Measurements from ENCODE around the gene NLGN4Y.

NLGN4Y gene

GRCh38 chrY:14679181-14679580 lies 154.9 kb downstream of the NLGN4Y start:
- Histone ChIP-seq H3K9me3 (ENCODE audit: control insufficient read depth, insufficient read depth, low read length) (no peaks in the 10 kb centered on the region), H3K36me3 (ENCODE audit: control insufficient read depth, insufficient read depth, low read length) (no peaks in the 10 kb centered on the region), H3K4me1 (ENCODE audit: control insufficient read depth, insufficient read depth, low read length) (no peaks in the 10 kb centered on the region), H3K4me3 (ENCODE audit: low read depth, low read length) (no peak overlapping the region), H3K9ac (ENCODE audit: low read depth, low read length) (no peak overlapping the region), H3K27me3 (ENCODE audit: control insufficient read depth, insufficient read depth, low read length) (no peaks in the 10 kb centered on the region)

- no peaks in the 10 kb centered on the region for H3K36me3 ChIP-seq (ENCODE audit: control insufficient read depth, insufficient read depth, low read length)
- H3K9ac ChIP-seq (ENCODE audit: low read depth, low read length): no peak overlapping the region
- H3K9me3 ChIP-seq (ENCODE audit: control insufficient read depth, insufficient read depth, low read length): no peaks in the 10 kb centered on the region
- no peak overlapping the region for H3K4me3 ChIP-seq (ENCODE audit: low read depth, low read length)
- no peaks in the 10 kb centered on the region for H3K4me1 ChIP-seq (ENCODE audit: control insufficient read depth, insufficient read depth, low read length)
- H3K27me3 ChIP-seq (ENCODE audit: control insufficient read depth, insufficient read depth, low read length): no peaks in the 10 kb centered on the region
Observed at GRCh38 chrY:14694543-14694942, 170.2 kb downstream of the NLGN4Y start.

- Histone ChIP-seq H3K4me3 (ENCODE audit: low read depth, low read length) (no peak overlapping the region), H3K4me1 (ENCODE audit: control insufficient read depth, insufficient read depth, low read length) (no peaks in the 10 kb centered on the region), H3K36me3 (ENCODE audit: control insufficient read depth, insufficient read depth, low read length) (no peaks in the 10 kb centered on the region), H3K9ac (ENCODE audit: low read depth, low read length) (no peak overlapping the region), H3K27me3 (ENCODE audit: control insufficient read depth, insufficient read depth, low read length) (no peaks in the 10 kb centered on the region), H3K9me3 (ENCODE audit: control insufficient read depth, insufficient read depth, low read length) (no peaks in the 10 kb centered on the region)
Observed at GRCh38 chrY:14708158-14708557, 183.8 kb downstream of the NLGN4Y start.

- no peaks in the 10 kb centered on the region for H3K27me3 ChIP-seq (ENCODE audit: control insufficient read depth, insufficient read depth, low read length)
- no peaks in the 10 kb centered on the region for H3K9me3 ChIP-seq (ENCODE audit: control insufficient read depth, insufficient read depth, low read length)
- no peaks in the 10 kb centered on the region for H3K4me1 ChIP-seq (ENCODE audit: control insufficient read depth, insufficient read depth, low read length)
- H3K36me3 ChIP-seq (ENCODE audit: control insufficient read depth, insufficient read depth, low read length): no peaks in the 10 kb centered on the region
- H3K9ac ChIP-seq (ENCODE audit: low read depth, low read length): no peak overlapping the region
- no peak overlapping the region for H3K4me3 ChIP-seq (ENCODE audit: low read depth, low read length)
Observed at GRCh38 chrY:14741596-14741995, 217.3 kb downstream of the NLGN4Y start.

DNA sequence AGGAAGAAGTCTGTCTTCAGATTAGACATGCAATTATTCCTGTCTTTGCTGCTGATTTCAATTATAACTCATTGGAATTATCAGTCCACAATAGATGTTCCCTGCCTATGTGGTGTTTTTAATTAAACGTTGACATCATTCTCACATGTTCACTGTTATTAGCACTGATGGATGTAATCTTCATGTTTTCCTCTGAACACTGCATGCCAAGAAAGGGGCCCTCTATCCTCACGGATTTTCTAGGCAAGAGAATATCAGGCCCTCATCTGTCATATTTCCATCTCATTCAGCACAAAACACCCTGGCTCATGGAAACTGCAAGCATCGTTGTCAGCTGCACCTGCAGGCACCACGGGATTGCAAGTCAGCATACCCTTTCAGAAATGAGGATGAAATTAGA lies 224.0 kb downstream of the NLGN4Y start:
- Histone ChIP-seq H3K9me3 (ENCODE audit: control insufficient read depth, insufficient read depth, low read length) (no peaks in the 10 kb centered on the region), H3K36me3 (ENCODE audit: control insufficient read depth, insufficient read depth, low read length) (no peaks in the 10 kb centered on the region), H3K9ac (ENCODE audit: low read depth, low read length) (no peak overlapping the region), H3K4me1 (ENCODE audit: control insufficient read depth, insufficient read depth, low read length) (no peaks in the 10 kb centered on the region), H3K4me3 (ENCODE audit: low read depth, low read length) (no peak overlapping the region), H3K27me3 (ENCODE audit: control insufficient read depth, insufficient read depth, low read length) (no peaks in the 10 kb centered on the region)

GRCh38 chrY:14755571-14755970 lies 231.2 kb downstream of the NLGN4Y start:
- no peaks in the 10 kb centered on the region for H3K36me3 ChIP-seq (ENCODE audit: control insufficient read depth, insufficient read depth, low read length)
- no peaks in the 10 kb centered on the region for H3K27me3 ChIP-seq (ENCODE audit: control insufficient read depth, insufficient read depth, low read length)
- H3K4me3 ChIP-seq (ENCODE audit: low read depth, low read length): no peak overlapping the region
- H3K9ac ChIP-seq (ENCODE audit: low read depth, low read length): no peak overlapping the region
- no peaks in the 10 kb centered on the region for H3K9me3 ChIP-seq (ENCODE audit: control insufficient read depth, insufficient read depth, low read length)
- H3K4me1 ChIP-seq (ENCODE audit: control insufficient read depth, insufficient read depth, low read length): no peaks in the 10 kb centered on the region

GRCh38 chrY:14762903-14763302 lies 238.6 kb downstream of the NLGN4Y start:
- no peaks in the 10 kb centered on the region for H3K36me3 ChIP-seq (ENCODE audit: control insufficient read depth, insufficient read depth, low read length)
- no peaks in the 10 kb centered on the region for H3K4me1 ChIP-seq (ENCODE audit: control insufficient read depth, insufficient read depth, low read length)
- H3K9me3 ChIP-seq (ENCODE audit: control insufficient read depth, insufficient read depth, low read length): no peaks in the 10 kb centered on the region
- no peak overlapping the region for H3K9ac ChIP-seq (ENCODE audit: low read depth, low read length)
- no peaks in the 10 kb centered on the region for H3K27me3 ChIP-seq (ENCODE audit: control insufficient read depth, insufficient read depth, low read length)
- no peak overlapping the region for H3K4me3 ChIP-seq (ENCODE audit: low read depth, low read length)

DNA sequence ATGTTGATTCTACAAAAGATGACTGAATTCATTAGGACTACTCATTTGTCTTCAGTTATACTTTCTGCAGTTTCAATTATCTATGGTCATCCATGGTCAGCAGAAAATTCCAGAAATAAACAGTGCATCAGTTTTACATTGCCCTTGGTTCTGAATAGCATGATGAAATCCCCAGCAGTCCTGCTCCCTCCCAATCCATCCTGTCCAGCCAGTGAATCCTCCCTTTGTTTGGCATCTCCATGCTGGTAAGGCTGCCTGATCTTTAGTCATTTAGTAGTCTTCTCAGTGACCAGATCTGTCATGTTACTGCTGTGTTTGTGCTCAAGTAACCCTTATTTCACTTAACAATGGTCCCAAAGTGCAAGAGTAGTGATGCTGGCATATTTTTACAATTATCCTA lies 239.3 kb downstream of the NLGN4Y start:
- Histone ChIP-seq H3K4me1 (ENCODE audit: control insufficient read depth, insufficient read depth, low read length) (no peaks in the 10 kb centered on the region), H3K9me3 (ENCODE audit: control insufficient read depth, insufficient read depth, low read length) (no peaks in the 10 kb centered on the region), H3K27me3 (ENCODE audit: control insufficient read depth, insufficient read depth, low read length) (no peaks in the 10 kb centered on the region), H3K36me3 (ENCODE audit: control insufficient read depth, insufficient read depth, low read length) (no peaks in the 10 kb centered on the region), H3K4me3 (ENCODE audit: low read depth, low read length) (no peak overlapping the region), H3K9ac (ENCODE audit: low read depth, low read length) (no peak overlapping the region)

DNA sequence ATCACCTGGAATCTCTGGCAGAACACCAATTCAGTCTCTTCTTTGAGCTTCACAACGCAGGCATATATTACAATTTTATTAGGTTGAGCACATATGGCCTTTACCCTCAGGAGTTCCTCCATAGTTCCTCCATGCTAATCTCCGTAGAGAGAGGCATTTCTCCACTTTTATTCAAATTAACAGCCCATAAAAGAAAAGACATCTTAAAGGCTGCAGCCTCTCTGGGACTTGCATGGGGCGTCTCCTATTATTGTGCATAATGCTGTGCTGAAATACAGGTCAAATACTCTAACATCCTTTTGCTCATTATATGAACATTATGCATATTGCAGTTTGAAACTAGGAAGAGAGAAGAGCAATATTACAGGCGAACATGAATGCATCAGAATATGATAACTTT lies 253.9 kb downstream of the NLGN4Y start:
- Histone ChIP-seq H3K4me3 (ENCODE audit: low read depth, low read length) (no peak overlapping the region), H3K4me1 (ENCODE audit: control insufficient read depth, insufficient read depth, low read length) (no peaks in the 10 kb centered on the region), H3K9ac (ENCODE audit: low read depth, low read length) (no peak overlapping the region), H3K36me3 (ENCODE audit: control insufficient read depth, insufficient read depth, low read length) (no peaks in the 10 kb centered on the region), H3K27me3 (ENCODE audit: control insufficient read depth, insufficient read depth, low read length) (no peaks in the 10 kb centered on the region), H3K9me3 (ENCODE audit: control insufficient read depth, insufficient read depth, low read length) (no peaks in the 10 kb centered on the region)

- no peak overlapping the region for H3K4me3 ChIP-seq (ENCODE audit: low read depth, low read length)
- no peaks in the 10 kb centered on the region for H3K27me3 ChIP-seq (ENCODE audit: control insufficient read depth, insufficient read depth, low read length)
- no peaks in the 10 kb centered on the region for H3K4me1 ChIP-seq (ENCODE audit: control insufficient read depth, insufficient read depth, low read length)
- no peaks in the 10 kb centered on the region for H3K9me3 ChIP-seq (ENCODE audit: control insufficient read depth, insufficient read depth, low read length)
- H3K36me3 ChIP-seq (ENCODE audit: control insufficient read depth, insufficient read depth, low read length): no peaks in the 10 kb centered on the region
- no peak overlapping the region for H3K9ac ChIP-seq (ENCODE audit: low read depth, low read length)
Observed at GRCh38 chrY:14793104-14793503, 268.8 kb downstream of the NLGN4Y start.

DNA sequence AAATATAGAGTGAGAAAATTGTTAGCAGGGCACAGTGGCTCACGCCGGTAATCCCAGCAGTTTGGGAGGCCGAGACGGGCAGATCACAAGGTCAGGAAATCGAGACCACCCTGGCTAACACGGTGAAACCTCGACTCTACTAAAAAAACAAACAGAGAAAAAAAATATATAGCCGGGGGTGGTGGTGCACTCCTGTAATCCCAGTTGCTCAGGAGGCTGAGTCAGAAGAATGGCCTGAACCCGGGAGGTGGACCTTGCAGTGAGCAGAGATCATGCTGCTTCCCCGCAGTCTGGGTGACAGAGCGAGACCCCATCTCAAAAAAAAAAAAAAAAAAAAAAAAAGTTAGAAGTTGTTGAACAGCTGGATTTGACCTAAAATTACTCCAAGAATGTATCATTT lies 269.3 kb downstream of the NLGN4Y start:
- no peaks in the 10 kb centered on the region for H3K36me3 ChIP-seq (ENCODE audit: control insufficient read depth, insufficient read depth, low read length)
- H3K9ac ChIP-seq (ENCODE audit: low read depth, low read length): no peak overlapping the region

DNA sequence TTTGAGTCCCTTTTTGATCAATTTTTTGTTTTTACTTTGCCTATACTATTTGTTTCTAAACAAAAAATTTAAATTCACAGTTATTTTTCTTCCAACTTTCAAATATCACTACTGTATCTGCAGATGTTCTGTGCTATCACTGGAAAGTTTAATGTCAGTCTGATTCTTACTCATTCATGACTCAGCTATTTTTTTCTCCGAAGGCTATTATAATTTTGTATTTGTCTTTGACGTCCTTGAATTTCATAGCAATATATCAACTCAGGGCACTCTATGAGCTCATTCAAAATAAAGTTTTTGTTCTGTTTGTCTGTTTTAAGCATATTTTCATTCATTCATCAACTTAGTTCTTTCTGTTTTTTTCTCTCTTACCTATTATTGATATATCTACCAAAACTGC lies 273.7 kb downstream of the NLGN4Y start:
- no peak overlapping the region for H3K9ac ChIP-seq (ENCODE audit: low read depth, low read length)
- H3K4me1 ChIP-seq (ENCODE audit: control insufficient read depth, insufficient read depth, low read length): no peaks in the 10 kb centered on the region
- H3K36me3 ChIP-seq (ENCODE audit: control insufficient read depth, insufficient read depth, low read length): no peaks in the 10 kb centered on the region
- no peaks in the 10 kb centered on the region for H3K27me3 ChIP-seq (ENCODE audit: control insufficient read depth, insufficient read depth, low read length)
- H3K9me3 ChIP-seq (ENCODE audit: control insufficient read depth, insufficient read depth, low read length): no peaks in the 10 kb centered on the region
- no peak overlapping the region for H3K4me3 ChIP-seq (ENCODE audit: low read depth, low read length)

More for the DNA sequence above, 269.3 kb downstream of the NLGN4Y start:
- H3K27me3 ChIP-seq (ENCODE audit: control insufficient read depth, insufficient read depth, low read length): no peaks in the 10 kb centered on the region
- H3K4me3 ChIP-seq (ENCODE audit: low read depth, low read length): no peak overlapping the region
- no peaks in the 10 kb centered on the region for H3K4me1 ChIP-seq (ENCODE audit: control insufficient read depth, insufficient read depth, low read length)
- no peaks in the 10 kb centered on the region for H3K9me3 ChIP-seq (ENCODE audit: control insufficient read depth, insufficient read depth, low read length)

- H3K9ac ChIP-seq (ENCODE audit: low read depth, low read length): no peak overlapping the region
- no peaks in the 10 kb centered on the region for H3K9me3 ChIP-seq (ENCODE audit: control insufficient read depth, insufficient read depth, low read length)
- H3K36me3 ChIP-seq (ENCODE audit: control insufficient read depth, insufficient read depth, low read length): no peaks in the 10 kb centered on the region
Observed at GRCh38 chrY:14801096-14801495, 276.8 kb downstream of the NLGN4Y start.

More at GRCh38 chrY:14801096-14801495, 276.8 kb downstream of the NLGN4Y start:
- Histone ChIP-seq H3K4me3 (ENCODE audit: low read depth, low read length) (no peak overlapping the region), H3K4me1 (ENCODE audit: control insufficient read depth, insufficient read depth, low read length) (no peaks in the 10 kb centered on the region), H3K27me3 (ENCODE audit: control insufficient read depth, insufficient read depth, low read length) (no peaks in the 10 kb centered on the region)
